Neuron (in vitro differentiated cells): ENCODE measurements around the gene COL12A1.

Source experiments
- H2AFZ ChIP-seq: one replicate; pipeline ENCODE4 v1.6.1; 2013; ENCODE audit warnings: low read depth, mild to moderate bottlenecking, inconsistent platforms, low read length, moderate library complexity
- H3K27me3 ChIP-seq: one replicate; pipeline ENCODE4 v1.6.1; 2013; ENCODE audit warnings: low read length; ENCODE audit not compliant: insufficient read depth
- H3K36me3 ChIP-seq: one replicate; pipeline ENCODE4 v1.6.1; 2013; ENCODE audit warnings: low read length; ENCODE audit not compliant: insufficient read depth
- H3K4me1 ChIP-seq: one replicate; pipeline ENCODE4 v1.6.1; 2013; ENCODE audit warnings: low read length; ENCODE audit not compliant: insufficient read depth
- H3K4me3 ChIP-seq: 2 replicates; pipeline ENCODE4 v1.5.1; 2013; ENCODE audit warnings: mild to moderate bottlenecking, low read length, moderate library complexity
- H3K9me3 ChIP-seq: one replicate; pipeline ENCODE4 v1.6.1; 2013; ENCODE audit warnings: low read length

Gene COL12A1

GRCh38 chr6:75224303-75224926, 18.6 kb upstream of the COL12A1 start:
- Histone ChIP-seq H3K4me1 (no peaks in the 10 kb centered on the region), H3K9me3 (no peaks in the 10 kb centered on the region), H3K36me3 (no peaks in the 10 kb centered on the region), H2AFZ (no peak overlapping the region), H3K27me3 (no peaks in the 10 kb centered on the region), H3K4me3 (no peak overlapping the region)

GRCh38 chr6:75223428-75223827, 17.6 kb upstream of the COL12A1 start:
- no peaks in the 10 kb centered on the region for H3K36me3 ChIP-seq
- H3K4me1 ChIP-seq: no peaks in the 10 kb centered on the region
- H3K4me3 ChIP-seq: no peak overlapping the region
- no peaks in the 10 kb centered on the region for H3K9me3 ChIP-seq
- H3K27me3 ChIP-seq: no peaks in the 10 kb centered on the region
- no peak overlapping the region for H2AFZ ChIP-seq

GRCh38 chr6:75222261-75222660, 16.4 kb upstream of the COL12A1 start:
- Histone ChIP-seq H3K36me3 (no peaks in the 10 kb centered on the region), H2AFZ (no peak overlapping the region), H3K9me3 (no peaks in the 10 kb centered on the region), H3K27me3 (peaks cover 2% of the 10 kb centered on the region), H3K4me1 (no peaks in the 10 kb centered on the region), H3K4me3 (no peak overlapping the region)

GRCh38 chr6:75221116-75221515, 15.3 kb upstream of the COL12A1 start:
- no peaks in the 10 kb centered on the region for H3K4me1 ChIP-seq
- H3K9me3 ChIP-seq: no peaks in the 10 kb centered on the region
- H3K4me3 ChIP-seq: no peak overlapping the region
- no peaks in the 10 kb centered on the region for H3K36me3 ChIP-seq
- H3K27me3 ChIP-seq: peaks cover 2% of the 10 kb centered on the region
- H2AFZ ChIP-seq: no peak overlapping the region

GRCh38 chr6:75220357-75220756, 14.5 kb upstream of the COL12A1 start:
- Histone ChIP-seq H3K4me3 (no peak overlapping the region), H3K27me3 (peaks cover 5% of the 10 kb centered on the region), H3K4me1 (no peaks in the 10 kb centered on the region), H3K36me3 (no peaks in the 10 kb centered on the region), H3K9me3 (no peaks in the 10 kb centered on the region), H2AFZ (no peak overlapping the region)

- Histone ChIP-seq H3K36me3 (no peaks in the 10 kb centered on the region), H3K4me3 (no peak overlapping the region), H2AFZ (no peak overlapping the region), H3K4me1 (no peaks in the 10 kb centered on the region), H3K9me3 (no peaks in the 10 kb centered on the region), H3K27me3 (peaks cover 8% of the 10 kb centered on the region)
Observed at GRCh38 chr6:75219263-75219662, 13.4 kb upstream of the COL12A1 start.

GRCh38 chr6:75217193-75217592, 11.3 kb upstream of the COL12A1 start:
- Histone ChIP-seq H3K36me3 (no peaks in the 10 kb centered on the region), H3K4me3 (no peak overlapping the region), H2AFZ (no peak overlapping the region), H3K4me1 (peaks cover 13% of the 10 kb centered on the region), H3K27me3 (peaks cover 8% of the 10 kb centered on the region), H3K9me3 (no peaks in the 10 kb centered on the region)

GRCh38 chr6:75215291-75215690, 9.4 kb upstream of the COL12A1 start:
- no peaks in the 10 kb centered on the region for H3K9me3 ChIP-seq
- H3K4me3 ChIP-seq: no peak overlapping the region
- peaks cover 17% of the 10 kb centered on the region for H3K4me1 ChIP-seq
- H2AFZ ChIP-seq: no peak overlapping the region
- no peaks in the 10 kb centered on the region for H3K36me3 ChIP-seq
- peaks cover 11% of the 10 kb centered on the region for H3K27me3 ChIP-seq

- H3K9me3 ChIP-seq: no peaks in the 10 kb centered on the region
- H2AFZ ChIP-seq: no peak overlapping the region
- peaks cover 24% of the 10 kb centered on the region for H3K27me3 ChIP-seq
- no peaks in the 10 kb centered on the region for H3K36me3 ChIP-seq
- peaks cover 17% of the 10 kb centered on the region for H3K4me1 ChIP-seq
- H3K4me3 ChIP-seq: no peak overlapping the region
Observed at GRCh38 chr6:75213732-75214131, 7.9 kb upstream of the COL12A1 start.

GRCh38 chr6:75213112-75213511, 7.3 kb upstream of the COL12A1 start:
- Histone ChIP-seq H2AFZ (no peak overlapping the region), H3K4me3 (no peak overlapping the region), H3K36me3 (no peaks in the 10 kb centered on the region), H3K4me1 (peaks cover 17% of the 10 kb centered on the region), H3K27me3 (peaks cover 29% of the 10 kb centered on the region), H3K9me3 (no peaks in the 10 kb centered on the region)

GRCh38 chr6:75211920-75212590, 6.2 kb upstream of the COL12A1 start:
- no peak overlapping the region for H2AFZ ChIP-seq
- no peaks in the 10 kb centered on the region for H3K36me3 ChIP-seq
- H3K4me1 ChIP-seq: peaks cover 17% of the 10 kb centered on the region
- no peaks in the 10 kb centered on the region for H3K9me3 ChIP-seq
- H3K4me3 ChIP-seq: no peak overlapping the region
- peaks cover 39% of the 10 kb centered on the region for H3K27me3 ChIP-seq

GRCh38 chr6:75210885-75211739, 5.3 kb upstream of the COL12A1 start:
- Histone ChIP-seq H3K4me3 (no peak overlapping the region), H3K4me1 (peaks cover 17% of the 10 kb centered on the region), H3K27me3 (peaks cover 49% of the 10 kb centered on the region), H2AFZ (no peak overlapping the region), H3K9me3 (no peaks in the 10 kb centered on the region), H3K36me3 (no peaks in the 10 kb centered on the region)

- H3K9me3 ChIP-seq: no peaks in the 10 kb centered on the region
- H3K4me1 ChIP-seq: peaks cover 23% of the 10 kb centered on the region
- peaks cover 60% of the 10 kb centered on the region for H3K27me3 ChIP-seq
- no peaks in the 10 kb centered on the region for H3K36me3 ChIP-seq
- H3K4me3 ChIP-seq: no peak overlapping the region
- H2AFZ ChIP-seq: no peak overlapping the region
Observed at GRCh38 chr6:75209184-75209723, 3.4 kb upstream of the COL12A1 start.
